IMR-90 (cell line): ENCODE measurements around the gene HOXA13. TPM values are rescaled to one million over a fixed set of nuclear protein-coding genes. Genes with fewer than 3 reads are reported as not detected.

ENCODE experiments used
- ATAC-seq: fragments of 200-7000 bp; cut with Tn5 transposase; 2 replicates; pipeline ENCODE4 v1.9.1; 2020; ENCODE audit warnings: low read depth, mild to moderate bottlenecking, moderate library complexity
- BruUV-seq: library from RNA; stranded (reverse); fragments of 400-500 nt; replicated peaks from 2 replicates; lab custom pipeline; 2021; lab: Mats Ljungman, UMichigan
- CTCF ChIA-PET: fragments of 300-600 bp; formaldehyde crosslinking; extraction: SDS; loops from one replicate; lab custom pipeline; 2021; ENCODE audit warnings: antibody characterized with exemption; lab: Yijun Ruan, JAX
- POLR2A ChIA-PET: fragments of 300-600 bp; sonication (Branson Sonifier 250); formaldehyde crosslinking; loops from one replicate; lab custom pipeline; 2022; ENCODE audit warnings: antibody characterized with exemption; ENCODE audit not compliant: unreplicated experiment; lab: Charles Lee
- DNase-seq: peaks from one replicate; pipeline ENCODE4 v3.0.0; 2013
- H2AFZ ChIP-seq: replicated peaks from 2 replicates; pipeline ENCODE3; 2013; ENCODE audit warnings: low read length, mild to moderate bottlenecking; ENCODE audit not compliant: poor library complexity
- H2AK5ac ChIP-seq: 2 replicates; pipeline ENCODE4 v1.6.1; 2013; ENCODE audit warnings: low read depth, low read length, inconsistent platforms
- H2AK9ac ChIP-seq: replicated peaks from 2 replicates; pipeline ENCODE3; 2013; ENCODE audit warnings: mild to moderate bottlenecking, low read depth, low read length, moderate library complexity; ENCODE audit not compliant: poor library complexity
- H2BK120ac ChIP-seq: 2 replicates; pipeline ENCODE4 v1.6.1; 2013; ENCODE audit warnings: low read depth, low read length, inconsistent platforms
- H2BK15ac ChIP-seq: 3 replicates; pipeline ENCODE4 v1.6.1; 2013; ENCODE audit warnings: low read depth, low read length, inconsistent platforms
- H2BK20ac ChIP-seq: 2 replicates; pipeline ENCODE4 v1.6.1; 2013; ENCODE audit warnings: low read depth, mild to moderate bottlenecking, inconsistent platforms, low read length, moderate library complexity
- H2BK5ac ChIP-seq: 2 replicates; pipeline ENCODE4 v1.6.1; 2013; ENCODE audit warnings: mild to moderate bottlenecking, low read depth, low read length, inconsistent platforms; ENCODE audit not compliant: poor library complexity, severe bottlenecking
- H3K14ac ChIP-seq: replicated peaks from 2 replicates; pipeline ENCODE4 v1.6.1; 2013; ENCODE audit warnings: low read depth, low read length, inconsistent platforms
- H3K18ac ChIP-seq: 2 replicates; pipeline ENCODE4 v1.6.1; 2013; ENCODE audit warnings: low read depth, low read length, control low read depth
- H3K23ac ChIP-seq: 2 replicates; pipeline ENCODE4 v1.6.1; 2013; ENCODE audit warnings: low read depth, low read length, inconsistent platforms
- H3K27ac ChIP-seq: 2 replicates; pipeline ENCODE4 v1.5.1; 2013; ENCODE audit warnings: mild to moderate bottlenecking, control low read depth, low read length; ENCODE audit not compliant: insufficient read depth
- H3K27me3 ChIP-seq: 2 replicates; pipeline ENCODE4 v1.6.1; 2013; ENCODE audit warnings: low read length; ENCODE audit not compliant: control insufficient read depth, insufficient read depth
- H3K36me3 ChIP-seq: 2 replicates; pipeline ENCODE4 v1.6.1; 2013; ENCODE audit warnings: low read length, mixed read lengths; ENCODE audit not compliant: control insufficient read depth, insufficient read depth
- H3K4ac ChIP-seq: 2 replicates; pipeline ENCODE4 v1.6.1; 2013; ENCODE audit warnings: low read depth, low read length, inconsistent platforms
- H3K4me1 ChIP-seq: 2 replicates; pipeline ENCODE4 v1.6.1; 2013; ENCODE audit warnings: low read length, mixed read lengths; ENCODE audit not compliant: control insufficient read depth, insufficient read depth
- H3K4me2 ChIP-seq: 2 replicates; pipeline ENCODE4 v1.6.1; 2013; ENCODE audit warnings: low read depth, mild to moderate bottlenecking, control low read depth, low read length, moderate library complexity
- H3K4me3 ChIP-seq: 2 replicates; pipeline ENCODE4 v1.5.1; 2013; ENCODE audit warnings: low read depth, mild to moderate bottlenecking, control low read depth, low read length, moderate library complexity; ENCODE audit not compliant: insufficient read depth
- H3K56ac ChIP-seq: 2 replicates; pipeline ENCODE4 v1.6.1; 2013; ENCODE audit warnings: low read length, inconsistent platforms; ENCODE audit not compliant: insufficient read depth; ENCODE audit errors: extremely low read depth
- H3K79me1 ChIP-seq, 2 experiments: 2 replicates each; pipeline ENCODE4 v1.6.1; 2013; ENCODE audit warnings: low read length in 2 of 2, inconsistent platforms in 1 of 2, low read depth in 1 of 2
- H3K9ac ChIP-seq: 2 replicates; pipeline ENCODE4 v1.6.1; 2013; ENCODE audit warnings: low read depth, low read length, control low read depth
- H3K9me1 ChIP-seq: 2 replicates; pipeline ENCODE4 v1.6.1; 2013; ENCODE audit warnings: low read length, inconsistent platforms; ENCODE audit not compliant: insufficient read depth
- H3K9me3 ChIP-seq: 2 replicates; pipeline ENCODE4 v1.6.1; 2013; ENCODE audit warnings: low read length; ENCODE audit not compliant: control insufficient read depth, insufficient read depth
- H4K20me1 ChIP-seq: 2 replicates; pipeline ENCODE4 v1.6.1; 2013; ENCODE audit warnings: low read length, inconsistent platforms; ENCODE audit not compliant: insufficient read depth
- H4K5ac ChIP-seq: 2 replicates; pipeline ENCODE4 v1.6.1; 2013; ENCODE audit warnings: mild to moderate bottlenecking, low read depth, low read length, control low read depth
- H4K8ac ChIP-seq, 2 experiments: 2 replicates each; pipeline ENCODE4 v1.6.1; 2013; ENCODE audit warnings: low read depth in 2 of 2, low read length in 2 of 2, control low read depth in 1 of 2, inconsistent platforms in 1 of 2
- H4K91ac ChIP-seq: 2 replicates; pipeline ENCODE4 v1.6.1; 2013; ENCODE audit warnings: low read depth, low read length, inconsistent platforms; ENCODE audit not compliant: insufficient read depth
- BHLHE40 ChIP-seq: fragments of 150-350 bp; IDR thresholded peaks from 2 replicates; pipeline ENCODE4 v1.6.1; 2016; ENCODE audit warnings: mild to moderate bottlenecking, low read depth, low read length
- CEBPB ChIP-seq: IDR thresholded peaks from 2 replicates; pipeline ENCODE4 v1.6.1; 2012; ENCODE audit warnings: low read depth, low read length, improper control_type of control experiment
- CHD1 ChIP-seq: IDR thresholded peaks from 2 replicates; pipeline ENCODE4 v1.6.1; 2012; ENCODE audit warnings: low read depth, low read length, improper control_type of control experiment
- CTCF ChIP-seq: conservative IDR thresholded peaks from 2 replicates; pipeline ENCODE4 v1.5.1; 2012; ENCODE audit warnings: mild to moderate bottlenecking, low read depth, low read length, improper control_type of control experiment
- ELK1 ChIP-seq: fragments of 150-350 bp; IDR thresholded peaks from 2 replicates; pipeline ENCODE4 v1.6.1; 2016; ENCODE audit warnings: low read depth, mild to moderate bottlenecking, low read length, moderate library complexity, borderline replicate concordance
- FOS ChIP-seq: fragments of 150-350 bp; IDR thresholded peaks from 2 replicates; pipeline ENCODE4 v1.6.1; 2016; ENCODE audit warnings: low read depth, low read length
- MAFK ChIP-seq: IDR thresholded peaks from 2 replicates; pipeline ENCODE4 v1.6.1; 2012; ENCODE audit warnings: low read depth, low read length, improper control_type of control experiment
- MAZ ChIP-seq: IDR thresholded peaks from 2 replicates; pipeline ENCODE4 v1.6.1; 2012; ENCODE audit warnings: low read depth, mild to moderate bottlenecking, low read length, improper control_type of control experiment, moderate library complexity, borderline replicate concordance
- MXI1 ChIP-seq: IDR thresholded peaks from 2 replicates; pipeline ENCODE4 v1.6.1; 2012; ENCODE audit warnings: low read depth, mild to moderate bottlenecking, low read length, moderate library complexity, borderline replicate concordance
- NFE2L2 ChIP-seq: fragments of 150-350 bp; IDR thresholded peaks from 2 replicates; pipeline ENCODE4 v1.6.1; 2016; ENCODE audit warnings: low read depth, mild to moderate bottlenecking, low read length
- POLR2A ChIP-seq: IDR thresholded peaks from 2 replicates; pipeline ENCODE4 v1.6.1; 2012; ENCODE audit warnings: mild to moderate bottlenecking, low read depth, low read length
- RAD21 ChIP-seq: IDR thresholded peaks from 2 replicates; pipeline ENCODE4 v1.6.1; 2012; ENCODE audit warnings: low read length, improper control_type of control experiment
- RCOR1 ChIP-seq: IDR thresholded peaks from 2 replicates; pipeline ENCODE4 v1.6.1; 2012; ENCODE audit warnings: mild to moderate bottlenecking, low read length, improper control_type of control experiment; ENCODE audit not compliant: insufficient replicate concordance
- RFX5 ChIP-seq: IDR thresholded peaks from 2 replicates; pipeline ENCODE4 v1.8.0; 2012; ENCODE audit warnings: low read depth, mild to moderate bottlenecking, low read length, moderate library complexity
- SMC3 ChIP-seq: fragments of 150-350 bp; IDR thresholded peaks from 2 replicates; pipeline ENCODE4 v1.6.1; 2016; ENCODE audit warnings: low read depth, mild to moderate bottlenecking, antibody characterized with exemption, low read length, moderate library complexity
- WGBS, 2 experiments: methylation state at CpG; one replicate each; pipeline versions ENCODE4 v1.1.5 to v1.1.7; 2013; ENCODE audit warnings: missing lambda C conversion rate in 2 of 2; ENCODE audit not compliant: insufficient read length in 1 of 2; ENCODE audit errors: extremely low coverage in 2 of 2; 5-methylcytosine and 5-hydroxymethylcytosine counted together
- dilution Hi-C: fragments of 300-500 bp; cut with HindIII; formaldehyde crosslinking; loops from one replicate; pipeline ENCODE4 v1.14.3; 2018; ENCODE audit warnings: low sequenced_read_pairs; ENCODE audit not compliant: unreplicated experiment
- in situ Hi-C: fragments of 300-500 bp; cut with MboI; formaldehyde crosslinking; loops from 3 replicates; pipeline ENCODE4 v1.14.3; 2019; ENCODE audit warnings: low sequenced_read_pairs, inconsistent platforms, mixed read lengths
- intact Hi-C: fragments of 100-400 bp; cut with micrococcal nuclease; formaldehyde crosslinking; loops from 2 replicates; pipeline ENCODE4 v1.10.0; 2022
- polyA plus RNA-seq, 3 experiments: library from polyadenylated mRNA; depleted of rRNA; stranded (reverse); fragments of >200 nt; gene quantifications; 2 replicates each; pipeline ENCODE4 v1.2.3, GENCODE V29; 2012; ENCODE audit warnings: low replicate concordance in 1 of 3
- total RNA-seq: library from RNA; depleted of rRNA; stranded (reverse); fragments of >200 nt; gene quantifications from 2 replicates; pipeline ENCODE4 v1.2.3, GENCODE V29; 2012
- TF ChIP-seq, protein P1 (sequence below): fragments of 150-350 bp; IDR thresholded peaks from 2 replicates; pipeline ENCODE4 v1.6.1; 2017; ENCODE audit warnings: mild to moderate bottlenecking, antibody characterized with exemption, low read length, low read depth

The HOXA13 gene
- total and polyA plus RNA-seq, 2 of the 4 experiments (the other 2 are of a cell fraction) = not detected

DNA sequence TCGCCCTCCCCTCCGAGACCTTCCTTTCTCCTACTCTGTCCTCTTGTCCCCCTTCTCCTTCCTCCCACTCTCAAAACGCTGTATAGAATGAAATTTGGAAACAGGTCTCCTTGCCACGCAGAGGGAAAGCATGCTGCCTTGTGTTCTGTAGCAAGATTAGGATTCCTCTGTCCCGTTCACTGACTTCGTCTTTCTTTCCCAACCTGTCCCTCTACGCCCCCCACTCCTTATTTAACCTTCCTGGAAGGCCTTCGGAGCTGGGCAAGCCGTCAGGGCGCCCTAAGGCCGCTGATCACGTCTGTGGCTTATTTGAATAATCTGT is 35.9 kb downstream of the HOXA13 start:
- no peaks in the 10 kb centered on the region; the same call in 1 of the 2 replicates for H3K4me1 ChIP-seq
- no peak overlapping the region for H3K27ac ChIP-seq
- dilution Hi-C loops = no loop called here
- no peak overlapping the region for H4K8ac ChIP-seq
- H2AK5ac ChIP-seq = no peak overlapping the region
- no peaks in the 10 kb centered on the region for H3K9me1 ChIP-seq
- H3K4me3 ChIP-seq = no peak overlapping the region
- H2BK15ac ChIP-seq = no peak overlapping the region
- no peaks in the 10 kb centered on the region for H3K36me3 ChIP-seq
- no peak overlapping the region for H2BK20ac ChIP-seq
- no peaks in the 10 kb centered on the region for H4K20me1 ChIP-seq
- WGBS, 2 experiments = 38% methylated on average over 2 of the region's 12 CpGs; no CpG with 5 or more reads in 1 of the 2 experiments
- H3K14ac ChIP-seq = no peak overlapping the region
- H3K27me3 ChIP-seq = peaks cover 61% of the 10 kb centered on the region
- H2BK120ac ChIP-seq = no peak overlapping the region
- H3K79me1 ChIP-seq = no peaks in the 10 kb centered on the region
- no peak overlapping the region for H3K9ac ChIP-seq
- H3K4me2 ChIP-seq = no peak overlapping the region
- no TSS peak for BruUV-seq
- TF ChIP-seq RAD21 = no peak
- TF ChIP-seq MXI1 = no peak
- TF ChIP-seq SMC3 = no peak
- no peak for TF ChIP-seq CHD1
- no peak for TF ChIP-seq CEBPB
- TF ChIP-seq, protein P1, sequence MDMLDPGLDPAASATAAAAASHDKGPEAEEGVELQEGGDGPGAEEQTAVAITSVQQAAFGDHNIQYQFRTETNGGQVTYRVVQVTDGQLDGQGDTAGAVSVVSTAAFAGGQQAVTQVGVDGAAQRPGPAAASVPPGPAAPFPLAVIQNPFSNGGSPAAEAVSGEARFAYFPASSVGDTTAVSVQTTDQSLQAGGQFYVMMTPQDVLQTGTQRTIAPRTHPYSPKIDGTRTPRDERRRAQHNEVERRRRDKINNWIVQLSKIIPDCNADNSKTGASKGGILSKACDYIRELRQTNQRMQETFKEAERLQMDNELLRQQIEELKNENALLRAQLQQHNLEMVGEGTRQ = no peak
- TF ChIP-seq NFE2L2 = no peak
- TF ChIP-seq BHLHE40 = no peak
- TF ChIP-seq FOS = no peak
- TF ChIP-seq ELK1 = no peak
- no peak for TF ChIP-seq MAZ
- TF ChIP-seq POLR2A = no peak
- TF ChIP-seq CTCF = no peak
- TF ChIP-seq MAFK = no peak
- TF ChIP-seq RCOR1 = no peak
- TF ChIP-seq RFX5 = no peak
- no peak overlapping the region for H2BK5ac ChIP-seq
- H3K56ac ChIP-seq = no peak overlapping the region
- no peak overlapping the region for H3K23ac ChIP-seq
- H3K4ac ChIP-seq = no peak overlapping the region
- ChIA-PET POLR2A (no interaction called here), CTCF (no interaction called here)
- in situ Hi-C loops = no loop called here
- no peak overlapping the region for H3K18ac ChIP-seq
- peak overlapping the region; percentile 33 for H2AK9ac ChIP-seq
- no peak overlapping the region for H2AFZ ChIP-seq
- intact Hi-C loops = loop anchor here (5.0 to 10.0 kb wide), 2 partner anchors 962 to 1909 kb away; partner anchors contain the start of genes CBX3 and HNRNPA2B1
- H4K5ac ChIP-seq = no peak overlapping the region
- no peak for DNase-seq
- no peak overlapping the region for H4K91ac ChIP-seq
- peaks cover 20% of the 10 kb centered on the region for H3K9me3 ChIP-seq
- no peak for ATAC-seq
